PFSK-1 (cell line): Measurements from ENCODE around the gene NUPR1. TPM values are rescaled to one million over a fixed set of nuclear protein-coding genes. Genes with fewer than 3 reads are reported as not detected.
A peak's percentile ranks its signal among the peaks of the same experiment; 100 is the strongest.

Experiments used
- FOXP2 ChIP-seq: optimal IDR thresholded peaks from 2 replicates; pipeline ENCODE3; 2011; ENCODE audit warnings: borderline replicate concordance, control low read depth, inconsistent platforms; ENCODE audit not compliant: insufficient read depth; ENCODE audit errors: extremely low read length, extremely low read depth
- POLR2AphosphoS5 ChIP-seq: IDR thresholded peaks from 2 replicates; pipeline ENCODE4 v1.6.1; 2012; ENCODE audit warnings: low read depth, mild to moderate bottlenecking, control low read depth, low read length, moderate library complexity
- REST ChIP-seq, 2 experiments: IDR thresholded peaks; 2 replicates each; pipeline versions ENCODE4 v1.6.1 to v1.8.0; 2011 to 2012; ENCODE audit warnings: low read depth in 2 of 2, low read length in 2 of 2, control low read depth in 1 of 2, inconsistent platforms in 1 of 2, mild to moderate bottlenecking in 1 of 2, moderate library complexity in 1 of 2; ENCODE audit not compliant: insufficient read depth in 1 of 2
- SIN3A ChIP-seq: IDR thresholded peaks from 2 replicates; pipeline ENCODE4 v1.6.1; 2012; ENCODE audit warnings: mild to moderate bottlenecking, low read length, moderate library complexity, borderline replicate concordance; ENCODE audit not compliant: insufficient read depth
- TAF1 ChIP-seq: IDR thresholded peaks from 2 replicates; pipeline ENCODE4 v1.6.1; 2012; ENCODE audit warnings: low read length, control low read depth, borderline replicate concordance; ENCODE audit not compliant: insufficient read depth
- polyA plus RNA-seq: library from polyadenylated mRNA; unstranded; fragments of >200 nt; gene quantifications from one replicate; pipeline ENCODE4 v1.2.1, GENCODE V29; 2012; ENCODE audit warnings: low read depth, missing spikeins; ENCODE audit not compliant: insufficient read length

NUPR1 gene
- polyA plus RNA-seq = 863 TPM

DNA sequence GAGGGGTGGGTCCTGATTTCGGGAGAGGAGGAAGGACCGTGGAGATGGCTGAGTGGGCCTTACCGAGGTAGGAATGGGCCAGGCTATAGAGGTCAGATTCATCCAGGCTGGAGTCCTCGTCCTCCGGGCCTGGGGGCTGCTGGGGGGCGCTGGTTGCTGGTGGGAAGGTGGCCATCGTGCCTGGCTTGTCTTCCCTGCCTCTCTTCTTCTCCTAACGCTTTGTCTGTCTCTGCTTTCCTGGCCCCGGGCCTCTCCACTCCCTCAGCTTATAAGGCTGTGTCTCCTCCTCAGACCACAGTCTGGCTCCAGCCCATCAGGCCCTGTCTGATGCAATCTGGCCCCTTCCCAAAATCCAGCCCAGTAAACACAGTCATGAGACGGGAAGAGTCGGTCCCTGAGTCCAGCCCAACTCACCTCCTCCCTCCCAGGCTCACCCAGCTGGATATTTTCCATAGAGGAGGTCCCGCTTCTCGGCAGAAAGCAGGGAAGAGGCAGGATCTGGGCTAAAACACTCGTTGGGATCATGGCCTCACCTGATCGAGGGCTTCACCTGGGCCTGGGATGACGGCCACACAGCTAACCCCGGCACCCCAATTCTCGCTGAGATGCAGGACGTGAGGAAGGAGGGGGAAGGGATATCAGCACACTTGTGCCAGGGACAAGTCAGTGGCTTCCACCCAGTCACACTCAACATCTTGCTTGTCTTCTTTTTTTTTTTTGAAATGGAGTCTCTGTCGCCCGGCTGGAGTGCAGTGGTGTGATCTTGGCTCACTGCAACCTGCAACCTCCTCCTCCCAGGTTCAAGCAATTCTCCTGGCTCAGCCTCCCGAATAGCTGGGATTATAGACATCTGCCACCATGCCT lies at the start of gene NUPR1:
Gene NUPR1 (minus strand): TSS at position 242 of the 864 bp plus-strand sequence. CDS start 67 bp downstream, at position 175.
- TF ChIP-seq REST (IDR thresholded peaks at IDR 0.05; ENCODE audit: insufficient read depth in 1 of 2, low read depth in 2 of 2, low read length in 2 of 2) (no peak), FOXP2 (peak; percentile 98), SIN3A (no peak), POLR2AphosphoS5 (peak; percentile 97), TAF1 (0 out of 2 replicates have a peak, but pooled peaks have one; percentile 30)

DNA sequence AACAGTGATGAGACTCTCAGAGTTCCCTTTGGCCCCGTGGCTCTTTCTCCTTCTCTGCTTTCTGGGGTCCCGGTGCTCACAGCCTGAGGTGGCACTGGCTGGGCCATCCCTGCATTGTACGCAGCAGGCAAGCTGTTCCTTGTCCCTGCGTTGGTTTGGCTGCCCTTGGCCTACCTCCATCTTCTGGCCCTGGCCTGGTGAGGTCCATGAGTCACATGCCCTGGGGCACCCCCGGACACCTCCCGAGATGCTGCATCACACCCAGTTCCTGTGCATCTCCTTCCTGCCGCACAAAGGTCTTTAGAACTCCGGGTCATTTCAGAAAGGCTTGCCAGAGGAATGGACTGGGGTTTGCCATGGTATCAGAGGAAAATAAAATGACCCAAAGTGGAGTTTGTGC lies 48.6 kb upstream of the NUPR1 start:
- TF ChIP-seq TAF1 = no peak
- no peak for TF ChIP-seq FOXP2
- TF ChIP-seq POLR2AphosphoS5 = no peak
- TF ChIP-seq SIN3A = no peak
- no peak for TF ChIP-seq REST (IDR thresholded peaks at IDR 0.05; ENCODE audit: insufficient read depth in 1 of 2, low read depth in 2 of 2, low read length in 2 of 2)

- TF ChIP-seq SIN3A (no peak), POLR2AphosphoS5 (no peak), REST (IDR thresholded peaks at IDR 0.05; ENCODE audit: insufficient read depth in 1 of 2, low read depth in 2 of 2, low read length in 2 of 2) (no peak), TAF1 (no peak), FOXP2 (no peak)
Observed at GRCh38 chr16:28586466-28586865, 47.7 kb upstream of the NUPR1 start.

GRCh38 chr16:28585674-28586073 lies 46.9 kb upstream of the NUPR1 start:
- TF ChIP-seq REST (IDR thresholded peaks at IDR 0.05; ENCODE audit: insufficient read depth in 1 of 2, low read depth in 2 of 2, low read length in 2 of 2) (no peak), FOXP2 (no peak), SIN3A (no peak), TAF1 (no peak), POLR2AphosphoS5 (no peak)
